Measurements from ENCODE around the gene FOXRED1.
"Not testable (repeated sequence)": the region's sequence is repeated elsewhere in the genome, so short reads cannot be mapped to it uniquely, and the experiment has no call there.

The FOXRED1 gene

DNA sequence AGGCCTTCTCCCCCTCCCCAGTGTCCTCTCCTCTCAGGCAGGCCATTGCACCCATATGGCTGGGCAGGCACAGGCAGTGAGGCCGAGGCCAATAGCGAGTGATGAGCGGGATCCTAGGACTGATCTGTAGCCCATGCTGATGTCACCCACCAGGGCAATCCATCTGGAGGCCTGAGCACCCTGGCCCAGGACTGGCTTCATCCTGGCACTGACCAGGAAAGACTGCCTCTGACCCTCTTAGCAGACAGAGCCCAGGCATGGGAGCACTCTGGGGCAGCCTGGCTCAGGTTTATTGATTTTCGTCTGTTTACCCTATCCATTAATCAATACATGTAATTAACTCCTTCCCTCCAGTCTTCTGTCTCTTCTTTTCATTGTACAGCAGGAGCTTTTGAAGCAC lies 8.8 kb downstream of the FOXRED1 start:
- DNase-seq: no peak

DNA sequence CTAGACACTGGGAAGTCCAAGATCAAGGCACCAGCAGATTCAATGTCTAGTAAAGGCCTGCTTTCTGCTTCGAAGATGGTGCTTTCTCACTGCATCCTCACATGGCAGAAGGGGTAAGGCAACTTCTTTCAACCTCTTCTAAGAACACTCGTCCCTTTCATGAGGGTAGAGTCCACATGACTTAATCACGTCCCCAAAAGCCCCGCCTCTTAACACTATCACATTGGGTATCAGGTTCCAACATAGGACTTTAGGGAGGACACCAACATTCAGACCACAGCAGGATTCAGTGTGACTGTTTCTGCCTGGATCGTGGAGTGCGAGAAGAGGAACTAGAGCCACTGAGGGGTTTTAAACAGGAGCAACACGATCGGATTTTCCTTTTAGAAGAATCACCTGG lies 10.2 kb downstream of the FOXRED1 start:
- DNase-seq: no peak

DNA sequence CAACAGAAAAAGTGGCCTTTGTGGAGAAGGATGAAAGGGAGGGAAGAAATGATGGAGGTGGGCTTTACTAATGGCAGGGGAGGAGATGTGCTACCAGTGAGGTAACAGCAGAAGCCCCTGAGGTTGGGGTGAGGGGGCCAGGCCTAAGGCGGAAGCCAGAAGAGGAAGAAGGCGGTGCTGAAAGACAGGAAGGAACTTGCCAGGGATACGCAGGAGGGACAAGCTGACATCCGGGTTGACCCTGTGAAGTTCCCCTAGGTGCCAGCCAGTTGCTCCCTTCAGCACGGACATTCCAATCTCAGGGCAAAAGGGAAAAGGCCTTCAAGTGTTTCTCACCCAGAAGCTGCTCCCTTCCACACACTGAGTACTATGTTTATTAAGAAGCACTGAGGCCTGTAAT lies 11.6 kb downstream of the FOXRED1 start:
- DNase-seq: no peak

- no peak for DNase-seq
Measured at GRCh38 chr11:126281245-126281644, 12.3 kb downstream of the FOXRED1 start.

- DNase-seq: no peak
Measured at GRCh38 chr11:126281666-126282175, 12.8 kb downstream of the FOXRED1 start.

- DNase-seq: peak; percentile 31
Measured at GRCh38 chr11:126282361-126282735, 13.4 kb downstream of the FOXRED1 start.

DNA sequence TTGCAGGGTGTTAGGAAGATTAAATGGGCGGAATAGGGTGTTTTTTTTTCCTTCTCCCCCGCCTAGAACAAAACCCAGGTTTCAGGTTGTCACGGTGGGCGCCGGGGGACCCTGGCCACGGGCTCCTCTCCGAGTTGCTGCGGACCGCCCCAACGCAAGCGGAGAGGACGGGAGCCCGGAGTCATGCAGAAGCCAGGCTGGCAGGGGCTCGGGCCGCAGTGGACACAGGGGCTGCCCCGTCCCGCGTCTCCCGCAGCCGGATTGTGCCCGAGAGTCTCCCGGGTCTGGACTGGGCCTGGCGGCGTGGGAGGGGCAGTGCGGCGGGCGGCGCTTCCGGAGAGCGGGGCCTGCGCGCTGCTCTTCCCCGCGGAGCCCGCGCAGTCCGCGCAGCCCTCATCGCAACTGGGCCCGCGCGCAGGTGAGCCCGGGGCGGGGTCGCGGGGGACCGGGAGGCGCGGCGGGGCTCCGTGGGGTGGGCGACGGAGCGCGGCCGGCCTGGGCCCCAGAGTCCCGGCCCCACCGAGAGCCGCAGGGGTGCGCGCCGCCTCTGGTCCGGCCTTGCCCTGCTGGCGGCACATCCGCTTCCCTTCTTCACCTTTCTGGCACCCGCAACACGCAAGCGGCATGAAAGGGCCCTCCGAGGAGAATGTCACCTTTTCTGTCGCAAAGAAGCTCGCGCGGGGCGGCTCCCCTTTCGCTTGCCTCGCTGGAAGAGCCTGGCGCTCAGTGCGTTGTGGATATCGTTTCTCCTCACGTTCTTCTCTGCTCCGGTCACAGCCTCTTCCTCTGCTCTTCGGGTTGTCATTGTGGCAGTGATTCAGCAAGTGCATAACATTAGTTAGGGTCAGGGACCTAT lies 14.0 kb downstream of the FOXRED1 start, which contains the start of gene TIRAP:
Gene TIRAP, plus strand, starts transcription at position 358 of the 856 bp plus-strand sequence. CDS start 7,802 bp downstream, outside the sequence.
- DNase-seq: peak; percentile 68

DNA sequence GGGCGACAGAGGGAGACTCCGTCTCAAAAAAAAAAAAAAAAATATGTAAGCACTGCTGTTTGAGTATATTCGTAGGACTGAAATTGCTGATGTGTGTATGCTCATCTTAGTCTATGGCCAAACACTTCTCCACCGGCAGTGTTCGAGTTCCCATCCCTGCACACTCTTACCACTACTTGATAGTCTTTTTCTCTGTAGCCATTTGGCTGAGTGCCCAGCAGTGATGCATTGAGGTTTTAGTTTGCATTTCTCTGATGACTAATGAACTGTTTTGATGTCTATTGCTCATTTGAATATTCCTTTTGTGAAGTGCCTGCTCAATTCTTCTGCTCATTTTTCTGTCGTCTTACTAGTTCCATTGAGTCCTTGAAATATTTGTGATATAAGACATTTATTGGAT lies 15.9 kb downstream of the FOXRED1 start:
- peak; percentile 78 for DNase-seq

DNA sequence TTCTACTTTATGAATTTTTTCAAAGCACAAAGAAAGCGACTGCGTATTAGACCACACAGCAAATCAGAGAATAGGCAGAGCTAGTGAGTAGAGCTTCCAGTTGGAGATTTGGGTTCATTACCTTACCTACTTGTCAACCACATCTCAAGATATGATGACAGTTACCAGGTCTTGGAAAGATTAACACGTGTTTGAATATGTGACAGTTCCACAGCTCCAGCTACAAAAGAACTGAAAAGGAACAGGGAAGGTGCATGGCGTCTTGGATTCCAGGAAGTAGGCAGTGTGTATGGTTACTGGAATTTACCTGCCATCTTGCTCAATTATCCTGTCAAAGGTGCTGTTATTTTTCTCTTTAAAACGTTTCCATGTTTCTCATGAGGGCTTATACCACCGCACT lies 19.3 kb downstream of the FOXRED1 start:
- DNase-seq: no peak

DNA sequence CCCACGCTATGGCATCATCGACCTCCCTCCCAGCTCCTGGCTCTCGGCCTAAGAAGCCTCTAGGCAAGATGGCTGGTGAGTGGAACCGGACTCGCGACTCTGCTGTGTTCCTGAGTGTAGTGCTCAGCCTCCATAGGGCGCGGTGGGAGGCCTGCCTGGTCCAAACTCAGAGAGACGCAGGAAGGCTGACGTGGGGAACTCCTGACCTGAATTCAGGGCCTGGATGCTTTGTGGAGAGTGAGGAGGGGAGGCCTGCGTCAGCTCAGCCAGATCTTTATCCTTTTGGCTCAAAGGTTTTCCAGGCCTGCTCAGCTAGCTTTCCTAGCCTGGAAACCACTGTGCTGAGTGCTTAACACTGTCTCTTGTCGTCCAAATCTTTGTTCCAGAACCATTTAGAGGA lies 21.9 kb downstream of the FOXRED1 start:
- no peak for DNase-seq

DNA sequence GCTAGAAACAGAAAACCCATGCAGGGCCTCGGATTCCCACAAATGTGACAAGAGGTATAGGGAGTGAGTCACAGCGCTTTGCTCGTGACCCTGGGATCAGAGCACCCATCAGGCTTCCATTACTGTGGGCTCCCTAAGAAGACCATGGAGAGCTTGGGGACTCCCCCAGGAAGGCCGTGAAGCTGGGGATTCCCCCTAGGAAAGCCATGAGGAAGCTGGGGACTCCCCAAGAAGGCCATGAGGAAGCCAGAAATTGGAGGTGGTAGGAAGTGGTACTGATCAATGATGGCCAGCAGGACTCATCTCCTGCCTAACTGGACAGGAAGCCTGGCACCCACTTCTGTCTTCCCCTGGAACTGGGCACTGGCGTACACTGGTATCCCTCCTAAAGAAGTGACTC lies 24.8 kb downstream of the FOXRED1 start:
- DNase-seq: no peak

- DNase-seq: no peak
Measured at GRCh38 chr11:126297004-126297403, 28.1 kb downstream of the FOXRED1 start.

DNA sequence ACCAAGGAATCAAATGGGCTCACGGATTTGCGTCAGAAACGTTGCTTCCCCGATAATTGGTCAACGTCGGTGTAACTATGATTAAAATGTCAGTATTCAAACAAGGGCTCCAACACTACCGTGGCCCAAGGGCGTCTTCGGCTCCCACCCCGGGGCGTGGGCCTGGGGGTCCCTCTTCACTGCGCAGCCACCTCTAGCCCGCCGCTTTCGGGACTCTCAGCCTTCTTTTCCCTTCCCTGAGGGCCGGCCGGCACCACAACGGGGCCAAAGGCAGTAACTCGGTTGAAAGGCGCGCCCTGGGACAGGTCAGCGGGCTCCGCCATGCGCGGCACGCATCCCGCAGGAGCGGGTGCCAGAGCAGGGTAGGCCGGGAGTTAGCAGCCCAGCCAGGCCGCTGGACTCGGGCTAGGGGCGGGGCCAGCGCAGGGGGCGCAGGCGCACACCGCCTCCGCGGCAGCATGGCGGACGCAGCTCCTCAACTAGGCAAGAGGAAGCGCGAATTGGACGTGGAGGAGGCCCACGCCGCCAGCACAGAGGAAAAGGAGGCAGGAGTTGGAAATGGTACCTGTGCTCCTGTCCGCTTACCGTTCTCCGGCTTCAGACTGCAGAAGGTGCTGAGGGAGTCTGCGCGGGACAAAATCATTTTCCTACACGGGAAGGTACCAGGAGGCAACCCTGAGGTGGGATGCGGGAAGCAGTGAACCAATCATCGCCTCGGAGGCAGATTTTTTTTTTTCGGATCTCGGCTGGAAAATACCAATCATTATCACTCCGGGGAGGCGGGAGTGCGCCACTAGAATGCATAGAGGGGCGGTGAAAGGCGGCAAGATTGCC lies 34.9 kb downstream of the FOXRED1 start, which contains the start of gene DCPS:
Gene DCPS, plus strand, starts transcription at position 438 of the 834 bp plus-strand sequence. Its CDS starts 21 bp downstream, at position 459.
- peak; percentile 92 for DNase-seq

GRCh38 chr11:126304457-126305075 lies 35.6 kb downstream of the FOXRED1 start:
- DNase-seq: peak; percentile 20

DNA sequence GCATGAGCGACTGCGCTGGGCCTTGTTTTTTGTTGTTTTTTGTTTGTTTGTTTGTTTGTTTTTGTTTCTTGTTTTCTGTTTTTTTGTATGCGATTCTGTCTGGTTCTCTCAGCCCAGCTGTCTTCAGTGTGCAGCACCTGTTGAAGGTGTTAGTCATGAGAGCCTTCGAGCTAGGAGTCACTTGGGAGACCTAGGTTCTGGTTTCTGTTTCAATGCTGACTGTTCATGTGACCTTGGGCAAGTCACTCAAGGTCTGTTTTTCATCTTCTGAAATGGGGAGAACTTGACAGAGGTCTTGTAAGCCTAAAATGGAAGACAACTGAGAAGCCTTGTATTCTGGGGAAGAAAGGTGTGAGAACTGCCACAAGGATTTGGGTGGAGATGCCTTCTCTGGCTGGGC lies 36.7 kb downstream of the FOXRED1 start:
- DNase-seq: peak; percentile 44

- DNase-seq: peak; percentile 27
Measured at GRCh38 chr11:126307706-126308105, 38.8 kb downstream of the FOXRED1 start.

- DNase-seq: no peak
Measured at GRCh38 chr11:126308271-126308671, 39.3 kb downstream of the FOXRED1 start.

DNA sequence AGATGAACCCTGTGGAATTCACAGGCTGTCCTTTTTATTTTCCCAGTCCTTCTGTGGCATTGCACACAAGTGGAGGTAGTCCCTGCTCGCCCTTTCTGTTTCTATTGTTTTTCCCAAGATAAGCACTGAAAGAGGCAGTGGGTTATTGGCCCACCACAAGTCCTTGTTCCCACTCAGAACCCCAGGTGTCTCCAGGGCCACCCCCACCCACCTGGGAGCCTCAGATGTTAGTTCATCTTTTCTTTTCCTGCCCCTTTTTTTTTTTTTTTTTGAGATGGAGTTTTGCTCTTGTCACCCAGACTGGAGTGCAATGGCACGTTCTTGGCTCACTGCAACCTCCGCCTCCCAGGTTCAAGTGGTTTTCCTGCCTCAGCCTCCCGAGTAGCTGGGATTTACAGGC lies 39.8 kb downstream of the FOXRED1 start:
- not testable (repeated sequence) for DNase-seq

- DNase-seq: peak; percentile 67
Measured at GRCh38 chr11:126310200-126310991, 41.4 kb downstream of the FOXRED1 start.

GRCh38 chr11:126310992-126311310 lies 42.0 kb downstream of the FOXRED1 start:
- no peak for DNase-seq

GRCh38 chr11:126311401-126312291 lies 42.7 kb downstream of the FOXRED1 start:
- no peak for DNase-seq
